Measurements from ENCODE around the gene POU3F3.

POU3F3 gene

DNA sequence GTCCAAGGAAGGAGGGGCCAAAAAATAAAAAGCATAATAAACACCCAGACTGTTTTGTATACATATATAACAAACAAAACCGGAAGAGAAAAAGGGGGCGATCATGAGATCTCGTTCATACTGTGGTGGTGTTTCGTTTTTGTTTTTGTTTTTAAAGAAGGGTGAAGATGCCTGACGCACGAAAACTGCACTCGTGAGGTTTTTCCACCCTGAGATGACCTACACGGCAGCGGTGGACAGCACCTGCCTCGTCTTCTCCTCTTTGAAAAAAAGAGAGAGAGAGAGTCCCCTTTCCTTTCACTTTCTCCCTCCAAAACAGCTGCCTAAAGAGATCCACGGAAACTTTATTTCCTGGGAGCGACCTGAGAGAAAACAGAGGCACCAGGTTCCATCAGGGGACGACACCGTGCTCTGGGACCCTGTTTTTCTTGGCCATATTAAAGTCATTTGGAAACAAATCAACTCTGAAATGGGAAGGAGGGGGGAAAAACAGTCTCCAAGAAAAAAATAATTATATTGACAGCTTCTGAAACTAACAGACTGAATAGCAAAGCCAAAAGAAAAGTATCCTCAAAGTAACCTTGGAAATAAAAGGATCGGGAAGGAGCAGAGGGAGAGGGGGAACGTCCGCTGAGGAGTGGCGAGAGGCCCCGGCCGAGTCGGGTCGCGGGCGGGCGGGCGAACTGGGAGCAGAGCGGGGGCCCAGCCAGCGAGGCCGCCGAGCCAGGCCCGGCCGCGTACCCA is 3.5 kb downstream of the POU3F3 start:
- Histone ChIP-seq H3K4me3 (no peak overlapping the region), H3K4me1 (peaks cover 0 to 50% (median 38%) of the 10 kb centered on the region in 4 donors), H3K27ac (no peak overlapping the region), H3K36me3 (no peaks in the 10 kb centered on the region), H3K9me3 (no peaks in the 10 kb centered on the region), H3K27me3 (peaks cover 9 to 82% of the 10 kb centered on the region in 2 donors)
- DNase-seq = no peak
- intact Hi-C loops (cut with DNase I; ENCODE audit: low total_unique reads) = no loop called here
- TF ChIP-seq, protein P1, sequence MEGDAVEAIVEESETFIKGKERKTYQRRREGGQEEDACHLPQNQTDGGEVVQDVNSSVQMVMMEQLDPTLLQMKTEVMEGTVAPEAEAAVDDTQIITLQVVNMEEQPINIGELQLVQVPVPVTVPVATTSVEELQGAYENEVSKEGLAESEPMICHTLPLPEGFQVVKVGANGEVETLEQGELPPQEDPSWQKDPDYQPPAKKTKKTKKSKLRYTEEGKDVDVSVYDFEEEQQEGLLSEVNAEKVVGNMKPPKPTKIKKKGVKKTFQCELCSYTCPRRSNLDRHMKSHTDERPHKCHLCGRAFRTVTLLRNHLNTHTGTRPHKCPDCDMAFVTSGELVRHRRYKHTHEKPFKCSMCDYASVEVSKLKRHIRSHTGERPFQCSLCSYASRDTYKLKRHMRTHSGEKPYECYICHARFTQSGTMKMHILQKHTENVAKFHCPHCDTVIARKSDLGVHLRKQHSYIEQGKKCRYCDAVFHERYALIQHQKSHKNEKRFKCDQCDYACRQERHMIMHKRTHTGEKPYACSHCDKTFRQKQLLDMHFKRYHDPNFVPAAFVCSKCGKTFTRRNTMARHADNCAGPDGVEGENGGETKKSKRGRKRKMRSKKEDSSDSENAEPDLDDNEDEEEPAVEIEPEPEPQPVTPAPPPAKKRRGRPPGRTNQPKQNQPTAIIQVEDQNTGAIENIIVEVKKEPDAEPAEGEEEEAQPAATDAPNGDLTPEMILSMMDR (IDR thresholded peaks at IDR 0.05) = no peak

DNA sequence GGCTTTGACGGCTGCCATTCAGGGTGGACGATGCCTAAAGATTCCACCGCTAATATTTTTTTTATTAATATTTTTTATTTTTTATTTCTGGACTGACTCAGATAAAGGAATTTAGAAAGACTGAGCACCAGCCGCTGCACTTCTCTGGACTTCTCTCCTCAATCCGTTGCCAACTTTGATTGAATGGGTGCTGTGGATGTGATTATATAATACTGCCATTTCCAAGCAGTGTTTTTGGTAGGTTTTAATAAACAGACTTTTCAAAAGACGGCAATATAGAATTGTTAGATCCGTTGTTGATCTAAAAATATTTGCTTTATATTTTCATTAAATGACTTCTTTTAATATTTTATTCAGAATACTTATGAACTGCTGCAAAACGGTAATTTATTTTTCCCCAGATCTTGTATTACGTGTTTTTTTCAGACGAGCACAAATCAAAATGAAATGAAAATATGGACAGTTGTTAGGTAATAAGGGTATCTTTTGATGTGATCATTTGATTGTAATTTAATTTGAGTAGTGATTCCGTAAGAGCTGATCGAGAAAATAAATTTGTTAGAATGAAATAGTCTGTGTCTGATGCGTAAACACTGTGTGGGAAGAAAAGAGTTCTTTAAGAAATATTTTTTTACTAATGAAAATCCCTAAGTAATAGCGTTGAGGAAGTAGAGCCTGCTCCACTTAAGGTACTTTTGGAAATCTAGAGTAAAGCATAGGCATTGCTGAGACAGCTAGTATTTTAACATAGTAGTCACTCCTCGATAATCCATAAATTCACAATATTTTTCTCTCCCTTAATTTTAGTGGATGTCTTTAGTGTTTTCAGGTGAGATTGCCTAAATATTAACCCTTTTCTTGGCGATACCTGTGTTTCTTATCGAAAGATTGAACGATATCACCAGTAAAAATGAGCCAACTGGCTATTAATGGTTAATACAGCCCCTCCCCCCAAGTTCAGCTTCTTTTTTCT is 4.4 kb downstream of the POU3F3 start:
- Histone ChIP-seq H3K4me3 (no peak overlapping the region), H3K27me3 (peaks cover 9 to 85% of the 10 kb centered on the region in 2 donors), H3K36me3 (no peaks in the 10 kb centered on the region), H3K27ac (no peak overlapping the region), H3K9me3 (no peaks in the 10 kb centered on the region), H3K4me1 (peaks cover 0 to 43% (median 33%) of the 10 kb centered on the region in 4 donors)
- TF ChIP-seq, protein P1 (IDR thresholded peaks at IDR 0.05) = no peak
- DNase-seq = no peak
- intact Hi-C loops (cut with DNase I; ENCODE audit: low total_unique reads) = no loop called here

DNA sequence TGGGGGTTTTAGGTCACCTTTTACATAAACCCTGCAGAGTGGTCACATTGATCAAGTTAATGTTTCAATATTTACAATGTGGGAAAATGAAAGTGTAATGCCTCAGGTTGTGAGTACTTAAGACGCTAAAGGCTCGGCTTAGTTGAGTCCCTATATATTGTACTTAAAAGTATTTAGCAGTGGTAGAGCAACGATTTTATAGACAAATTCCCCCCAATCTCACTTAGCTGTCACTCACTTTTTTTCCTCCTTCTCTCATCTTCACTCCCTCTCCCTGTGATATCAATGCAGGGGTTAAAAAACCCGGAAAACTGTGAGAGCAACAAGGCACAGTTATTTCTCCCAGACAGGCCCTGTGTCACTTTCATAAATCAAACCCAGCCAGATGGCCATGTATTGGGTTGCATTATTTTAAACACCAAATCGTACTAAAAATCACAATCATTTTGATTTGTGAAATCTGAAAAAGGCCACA is 5.4 kb downstream of the POU3F3 start:
- peaks cover 4 to 85% of the 10 kb centered on the region in 2 donors for H3K27me3 ChIP-seq
- H3K27ac ChIP-seq = no peak overlapping the region
- no peaks in the 10 kb centered on the region for H3K36me3 ChIP-seq
- intact Hi-C loops (cut with DNase I; ENCODE audit: low total_unique reads) = no loop called here
- H3K4me1 ChIP-seq = peaks cover 0 to 43% (median 29%) of the 10 kb centered on the region in 4 donors
- TF ChIP-seq, protein P1 (IDR thresholded peaks at IDR 0.05) = no peak
- DNase-seq = no peak
- no peak overlapping the region for H3K4me3 ChIP-seq
- H3K9me3 ChIP-seq = no peaks in the 10 kb centered on the region

DNA sequence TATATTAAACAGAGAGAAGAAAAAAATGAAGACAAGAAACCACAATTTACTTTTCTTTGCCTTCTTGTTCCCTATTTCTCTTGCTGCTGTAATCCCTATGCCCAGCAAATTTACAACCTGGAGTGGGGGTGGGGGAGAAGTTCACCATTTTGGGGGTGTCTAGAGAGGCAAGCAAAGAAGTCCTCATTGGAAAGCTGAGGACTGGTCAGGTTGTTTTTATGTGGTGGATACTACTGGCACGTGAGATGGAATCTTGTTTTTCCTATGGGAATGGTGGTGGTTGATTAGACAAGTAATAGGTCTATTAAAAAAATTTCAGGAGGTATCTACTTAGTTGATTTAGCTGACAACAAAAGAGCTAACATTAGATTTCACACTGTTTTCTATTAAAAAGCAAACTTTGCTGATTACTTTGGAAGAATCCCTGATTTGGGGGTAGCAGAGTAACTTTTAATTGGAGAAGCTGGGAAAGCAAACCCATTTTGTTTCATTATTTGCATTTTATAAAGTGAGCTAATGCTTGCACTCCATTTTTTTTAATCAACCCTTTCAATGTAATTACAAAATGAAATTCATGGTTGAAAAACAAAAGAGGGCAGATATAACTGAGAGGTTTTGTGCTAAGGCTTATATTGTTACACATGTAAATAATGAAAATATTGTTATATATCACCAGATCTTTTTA is 6.0 kb downstream of the POU3F3 start:
- TF ChIP-seq, protein P1 (IDR thresholded peaks at IDR 0.05) = no peak
- Histone ChIP-seq H3K4me1 (peaks cover 0 to 38% (median 24%) of the 10 kb centered on the region in 4 donors), H3K9me3 (no peaks in the 10 kb centered on the region), H3K27ac (no peak overlapping the region), H3K4me3 (no peak overlapping the region), H3K27me3 (peaks cover 4 to 85% of the 10 kb centered on the region in 2 donors), H3K36me3 (no peaks in the 10 kb centered on the region)
- no peak for DNase-seq
- intact Hi-C loops (cut with DNase I; ENCODE audit: low total_unique reads) = no loop called here

DNA sequence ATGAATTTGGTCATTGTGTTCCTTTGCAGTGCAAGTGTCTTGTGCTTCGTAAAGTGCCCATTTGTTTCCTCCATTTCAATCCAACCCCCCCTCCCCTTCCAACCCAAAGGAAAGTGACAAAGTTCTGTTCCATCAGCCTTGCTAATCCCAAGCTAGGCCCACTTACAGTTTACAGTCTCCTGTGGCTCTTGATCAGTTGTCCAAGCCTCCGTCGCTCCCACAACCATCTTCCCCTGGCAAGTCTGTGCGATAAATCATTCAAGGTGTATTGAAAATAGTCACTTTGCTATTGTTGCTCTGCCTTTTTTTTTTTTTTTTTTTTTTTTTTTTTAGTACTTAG is 6.5 kb downstream of the POU3F3 start:
- TF ChIP-seq, protein P1 (IDR thresholded peaks at IDR 0.05) = no peak
- no peak for DNase-seq
- intact Hi-C loops (cut with DNase I; ENCODE audit: low total_unique reads) = no loop called here
- Histone ChIP-seq H3K4me3 (no peak overlapping the region), H3K4me1 (peaks cover 0 to 36% (median 23%) of the 10 kb centered on the region in 4 donors), H3K36me3 (no peaks in the 10 kb centered on the region), H3K27ac (no peak overlapping the region), H3K27me3 (peaks cover 4 to 89% of the 10 kb centered on the region in 2 donors), H3K9me3 (no peaks in the 10 kb centered on the region)

Measured in tibial artery (tissue), 4 donors.